GM21390 (cell line): ENCODE data around the gene GHSR.

Experiments
- ATAC-seq: cut with Tn5 transposase; IDR thresholded peaks from one replicate; pipeline ENCODE4 v1.9.1; 2021; ENCODE audit not compliant: unreplicated experiment

The GHSR gene

GRCh38 chr3:172438186-172438585 lies 10.1 kb downstream of the GHSR start:
- no peak for ATAC-seq

GRCh38 chr3:172437713-172438112 lies 10.5 kb downstream of the GHSR start:
- no peak for ATAC-seq

- ATAC-seq, result no peak
These were observed 32.9 kb downstream of the GHSR start for GRCh38 chr3:172415323-172415722.

- ATAC-seq, result no peak
These were observed 36.7 kb downstream of the GHSR start for GRCh38 chr3:172411478-172411947.

- no peak for ATAC-seq
These were observed 37.4 kb downstream of the GHSR start for GRCh38 chr3:172410702-172411477.

- ATAC-seq, result no peak
These were observed 40.4 kb downstream of the GHSR start for GRCh38 chr3:172407872-172408271.

- ATAC-seq, result no peak
These were observed 42.3 kb downstream of the GHSR start for GRCh38 chr3:172405914-172406313.

GRCh38 chr3:172404237-172404962 lies 43.9 kb downstream of the GHSR start:
- ATAC-seq, result no peak

- no peak for ATAC-seq
These were observed 45.2 kb downstream of the GHSR start for GRCh38 chr3:172402892-172403643.

GRCh38 chr3:172402090-172402489 lies 46.2 kb downstream of the GHSR start:
- ATAC-seq, result no peak

- ATAC-seq, result no peak
These were observed 49.8 kb downstream of the GHSR start for GRCh38 chr3:172398484-172398883.

GRCh38 chr3:172397716-172398405 lies 50.4 kb downstream of the GHSR start:
- no peak for ATAC-seq

GRCh38 chr3:172396400-172396799 lies 51.9 kb downstream of the GHSR start:
- no peak for ATAC-seq

GRCh38 chr3:172394692-172395091 lies 53.6 kb downstream of the GHSR start:
- no peak for ATAC-seq
